ENCODE data around the gene RALB.

RALB gene

DNA sequence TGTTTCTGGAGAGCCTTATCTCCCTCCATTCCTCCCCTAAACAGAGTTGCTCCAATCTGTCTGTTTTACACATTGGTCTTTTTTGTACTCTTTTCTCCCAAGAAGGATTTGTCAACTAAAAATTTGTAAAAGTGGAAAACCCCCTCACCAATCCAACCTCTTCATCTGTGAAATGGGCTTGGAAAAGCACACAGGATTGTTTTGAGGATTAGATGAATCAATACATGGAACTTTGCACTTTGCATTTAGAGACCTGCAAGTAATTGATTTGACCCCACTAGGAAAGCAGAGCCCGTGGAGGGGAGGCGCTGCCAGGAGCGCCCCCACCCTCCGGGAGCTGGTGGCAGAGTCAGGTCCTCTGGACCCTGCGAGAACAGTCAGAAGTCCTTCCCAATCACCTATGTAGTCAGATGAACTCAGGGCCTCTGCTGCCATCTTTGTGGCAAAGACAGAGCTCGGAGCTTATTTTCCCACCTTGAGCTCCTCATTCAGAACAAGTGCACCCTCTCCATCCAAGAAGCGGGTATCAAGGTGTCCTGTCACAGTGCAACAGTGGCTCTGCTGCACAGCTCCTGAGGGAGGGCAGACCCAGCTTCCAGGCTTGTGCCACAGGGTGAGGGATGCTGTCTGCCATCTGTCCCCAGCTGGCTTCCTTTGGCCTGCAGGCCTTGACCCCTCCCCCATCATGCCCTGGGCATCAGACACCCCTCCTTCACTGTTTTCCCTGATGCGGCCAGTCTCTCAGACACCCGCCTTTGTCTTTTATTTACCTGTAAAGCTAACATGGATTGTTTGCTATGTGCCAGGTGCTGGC is 27.7 kb upstream of the RALB start:
- Histone ChIP-seq H3K4me3 (ENCODE audit: low read depth in 1 of 2, low read length in 2 of 2) (no peak overlapping the region), H3K9me3 (ENCODE audit: control insufficient read depth in 1 of 2, low read length in 2 of 2) (no peaks in the 10 kb centered on the region), H3K4me1 (ENCODE audit: control insufficient read depth in 1 of 2, insufficient read depth in 2 of 2, low read length in 2 of 2) (peaks cover 27 to 31% of the 10 kb centered on the region in 2 donors), H3K36me3 (ENCODE audit: control insufficient read depth in 1 of 2, insufficient read depth in 2 of 2, low read length in 2 of 2) (peaks cover 0 to under 1% of the 10 kb centered on the region in 2 donors), H3K27ac (ENCODE audit: low read depth, low read length) (no peak overlapping the region), H3K9ac (ENCODE audit: low read depth in 1 of 2, low read length in 2 of 2) (no peak overlapping the region), H3K27me3 (ENCODE audit: control insufficient read depth in 1 of 2, insufficient read depth in 2 of 2, low read length in 2 of 2) (no peaks in the 10 kb centered on the region)

- Histone ChIP-seq H3K27me3 (ENCODE audit: control insufficient read depth in 1 of 2, insufficient read depth in 2 of 2, low read length in 2 of 2) (no peaks in the 10 kb centered on the region), H3K4me3 (ENCODE audit: low read depth in 1 of 2, low read length in 2 of 2) (no peak overlapping the region), H3K9me3 (ENCODE audit: control insufficient read depth in 1 of 2, low read length in 2 of 2) (no peaks in the 10 kb centered on the region), H3K9ac (ENCODE audit: low read depth in 1 of 2, low read length in 2 of 2) (no peak overlapping the region), H3K36me3 (ENCODE audit: control insufficient read depth in 1 of 2, insufficient read depth in 2 of 2, low read length in 2 of 2) (no peaks in the 10 kb centered on the region), H3K4me1 (ENCODE audit: control insufficient read depth in 1 of 2, insufficient read depth in 2 of 2, low read length in 2 of 2) (peaks cover 32 to 37% of the 10 kb centered on the region in 2 donors), H3K27ac (ENCODE audit: low read depth, low read length) (no peak overlapping the region)
These were observed 27.0 kb upstream of the RALB start for GRCh38 chr2:120225549-120226065.

DNA sequence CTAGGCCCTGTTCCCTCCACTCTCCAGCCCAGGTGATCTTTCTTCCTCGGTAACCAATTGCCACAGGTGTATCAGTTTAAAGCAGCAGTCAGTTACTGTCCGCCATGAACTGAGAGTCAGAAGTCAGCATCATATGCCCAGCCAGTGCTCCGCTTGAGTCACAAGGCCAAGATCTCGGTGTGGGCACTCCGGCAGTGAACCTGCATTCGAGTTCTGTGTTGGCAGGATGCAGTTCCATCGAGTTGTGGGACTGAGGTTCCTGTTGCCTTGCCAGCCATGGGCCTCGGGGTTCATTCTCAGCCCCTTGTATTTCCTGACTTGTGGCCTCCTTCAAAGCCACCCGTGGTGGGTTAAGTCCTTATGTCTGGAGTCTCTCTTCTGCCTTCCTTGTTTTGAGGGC is 26.3 kb upstream of the RALB start:
- no peaks in the 10 kb centered on the region for H3K9me3 ChIP-seq (ENCODE audit: control insufficient read depth in 1 of 2, low read length in 2 of 2)
- H3K4me3 ChIP-seq (ENCODE audit: low read depth in 1 of 2, low read length in 2 of 2): no peak overlapping the region
- no peak overlapping the region for H3K27ac ChIP-seq (ENCODE audit: low read depth, low read length)
- no peaks in the 10 kb centered on the region for H3K27me3 ChIP-seq (ENCODE audit: control insufficient read depth in 1 of 2, insufficient read depth in 2 of 2, low read length in 2 of 2)
- peaks cover 38 to 39% of the 10 kb centered on the region in 2 donors for H3K4me1 ChIP-seq (ENCODE audit: control insufficient read depth in 1 of 2, insufficient read depth in 2 of 2, low read length in 2 of 2)
- H3K9ac ChIP-seq (ENCODE audit: low read depth in 1 of 2, low read length in 2 of 2): no peak overlapping the region
- no peaks in the 10 kb centered on the region for H3K36me3 ChIP-seq (ENCODE audit: control insufficient read depth in 1 of 2, insufficient read depth in 2 of 2, low read length in 2 of 2)

DNA sequence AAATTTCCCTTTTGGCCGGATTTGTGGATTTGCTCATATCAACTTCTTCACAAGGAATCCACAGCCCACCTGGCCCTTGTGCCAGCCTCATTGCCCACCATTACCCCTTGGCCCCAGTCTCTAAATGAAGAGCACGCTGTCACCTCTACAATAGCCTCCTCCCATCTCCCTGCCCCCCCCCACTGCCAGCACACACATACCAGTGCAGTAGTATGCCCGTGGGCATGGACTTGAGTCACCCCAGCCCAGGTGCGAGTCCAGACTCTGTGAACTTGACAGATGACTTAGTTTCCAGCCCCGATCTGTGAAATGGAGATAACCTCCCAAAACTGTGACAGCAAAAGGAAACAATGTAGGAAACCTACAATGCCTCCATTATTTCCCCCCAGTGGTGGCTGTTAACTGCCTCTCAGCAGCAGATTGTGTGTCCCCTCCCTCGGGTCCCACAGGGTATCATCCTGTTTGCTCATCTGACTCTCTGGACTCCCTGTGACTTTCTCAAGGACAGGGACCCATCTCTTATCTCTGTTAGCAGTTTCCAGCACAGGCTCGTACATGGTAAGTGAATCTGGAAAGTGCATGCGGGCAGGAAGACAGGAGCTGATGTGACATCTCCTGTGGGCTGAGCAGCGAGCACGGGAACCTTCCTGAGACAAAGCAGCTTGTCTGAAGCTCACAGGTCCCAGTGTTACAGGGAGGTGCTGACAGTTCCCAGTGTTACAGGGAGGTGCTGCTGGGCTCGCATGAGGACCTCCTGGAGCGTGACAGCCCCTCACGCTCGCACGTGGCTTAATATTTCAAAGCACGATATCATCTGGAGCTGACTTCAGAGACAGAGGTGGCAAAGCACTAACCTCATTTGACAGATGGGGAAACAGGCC is 25.3 kb upstream of the RALB start:
- no peaks in the 10 kb centered on the region for H3K27me3 ChIP-seq (ENCODE audit: control insufficient read depth in 1 of 2, insufficient read depth in 2 of 2, low read length in 2 of 2)
- no peaks in the 10 kb centered on the region for H3K9me3 ChIP-seq (ENCODE audit: control insufficient read depth in 1 of 2, low read length in 2 of 2)
- peaks cover 35% of the 10 kb centered on the region in 2 donors for H3K4me1 ChIP-seq (ENCODE audit: control insufficient read depth in 1 of 2, insufficient read depth in 2 of 2, low read length in 2 of 2)
- H3K4me3 ChIP-seq (ENCODE audit: low read depth in 1 of 2, low read length in 2 of 2): no peak overlapping the region
- H3K9ac ChIP-seq (ENCODE audit: low read depth in 1 of 2, low read length in 2 of 2): no peak overlapping the region
- H3K36me3 ChIP-seq (ENCODE audit: control insufficient read depth in 1 of 2, insufficient read depth in 2 of 2, low read length in 2 of 2): no peaks in the 10 kb centered on the region
- H3K27ac ChIP-seq (ENCODE audit: low read depth, low read length): no peak overlapping the region

- H3K4me3 ChIP-seq (ENCODE audit: low read depth in 1 of 2, low read length in 2 of 2): no peak overlapping the region
- H3K4me1 ChIP-seq (ENCODE audit: control insufficient read depth in 1 of 2, insufficient read depth in 2 of 2, low read length in 2 of 2): peaks cover 39 to 40% of the 10 kb centered on the region in 2 donors
These were observed 24.1 kb upstream of the RALB start for GRCh38 chr2:120228503-120228902.

GRCh38 chr2:120229341-120229740 is 23.3 kb upstream of the RALB start:
- no peak overlapping the region for H3K9ac ChIP-seq (ENCODE audit: low read depth in 1 of 2, low read length in 2 of 2)
- H3K4me3 ChIP-seq (ENCODE audit: low read depth in 1 of 2, low read length in 2 of 2): no peak overlapping the region
- H3K27me3 ChIP-seq (ENCODE audit: control insufficient read depth in 1 of 2, insufficient read depth in 2 of 2, low read length in 2 of 2): no peaks in the 10 kb centered on the region
- peaks cover 32% of the 10 kb centered on the region in 2 donors for H3K4me1 ChIP-seq (ENCODE audit: control insufficient read depth in 1 of 2, insufficient read depth in 2 of 2, low read length in 2 of 2)
- H3K9me3 ChIP-seq (ENCODE audit: control insufficient read depth in 1 of 2, low read length in 2 of 2): no peaks in the 10 kb centered on the region
- H3K27ac ChIP-seq (ENCODE audit: low read depth, low read length): no peak overlapping the region
- H3K36me3 ChIP-seq (ENCODE audit: control insufficient read depth in 1 of 2, insufficient read depth in 2 of 2, low read length in 2 of 2): no peaks in the 10 kb centered on the region

More at GRCh38 chr2:120228503-120228902, 24.1 kb upstream of the RALB start:
- Histone ChIP-seq H3K27me3 (ENCODE audit: control insufficient read depth in 1 of 2, insufficient read depth in 2 of 2, low read length in 2 of 2) (no peaks in the 10 kb centered on the region), H3K9ac (ENCODE audit: low read depth in 1 of 2, low read length in 2 of 2) (no peak overlapping the region), H3K27ac (ENCODE audit: low read depth, low read length) (no peak overlapping the region), H3K9me3 (ENCODE audit: control insufficient read depth in 1 of 2, low read length in 2 of 2) (no peaks in the 10 kb centered on the region), H3K36me3 (ENCODE audit: control insufficient read depth in 1 of 2, insufficient read depth in 2 of 2, low read length in 2 of 2) (no peaks in the 10 kb centered on the region)

- Histone ChIP-seq H3K9me3 (ENCODE audit: control insufficient read depth in 1 of 2, low read length in 2 of 2) (no peaks in the 10 kb centered on the region), H3K27ac (ENCODE audit: low read depth, low read length) (no peak overlapping the region), H3K4me1 (ENCODE audit: control insufficient read depth in 1 of 2, insufficient read depth in 2 of 2, low read length in 2 of 2) (peaks cover 29 to 30% of the 10 kb centered on the region in 2 donors), H3K9ac (ENCODE audit: low read depth in 1 of 2, low read length in 2 of 2) (peak overlapping the region; percentile 39 to 91), H3K36me3 (ENCODE audit: control insufficient read depth in 1 of 2, insufficient read depth in 2 of 2, low read length in 2 of 2) (no peaks in the 10 kb centered on the region), H3K27me3 (ENCODE audit: control insufficient read depth in 1 of 2, insufficient read depth in 2 of 2, low read length in 2 of 2) (no peaks in the 10 kb centered on the region), H3K4me3 (ENCODE audit: low read depth in 1 of 2, low read length in 2 of 2) (peak overlapping the region; percentile 77 to 80)
These were observed 21.9 kb upstream of the RALB start for GRCh38 chr2:120230515-120231471.

DNA sequence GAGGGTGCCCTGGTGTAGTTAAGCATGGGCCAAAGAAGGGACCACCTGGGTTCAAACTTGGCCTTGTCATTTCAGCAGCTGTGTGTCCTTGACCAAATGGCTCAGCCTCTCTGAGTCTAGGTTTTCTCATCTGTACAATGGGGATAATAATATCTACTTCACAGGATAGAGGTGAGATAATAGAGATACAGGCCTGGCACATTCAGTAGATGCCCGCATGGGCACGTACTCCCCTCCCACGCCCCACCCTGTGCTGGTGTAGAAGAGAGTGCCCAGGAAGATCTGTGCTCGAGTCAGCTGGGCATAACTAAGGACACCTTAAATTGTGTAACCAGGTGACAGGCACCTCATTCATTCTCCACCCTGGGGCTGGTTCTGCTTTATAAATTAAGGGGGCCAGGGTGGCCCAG is 21.1 kb upstream of the RALB start:
- H3K27me3 ChIP-seq (ENCODE audit: control insufficient read depth in 1 of 2, insufficient read depth in 2 of 2, low read length in 2 of 2): no peaks in the 10 kb centered on the region
- H3K4me3 ChIP-seq (ENCODE audit: low read depth in 1 of 2, low read length in 2 of 2): peak overlapping the region; percentile 77 to 80
- no peaks in the 10 kb centered on the region for H3K9me3 ChIP-seq (ENCODE audit: control insufficient read depth in 1 of 2, low read length in 2 of 2)
- H3K36me3 ChIP-seq (ENCODE audit: control insufficient read depth in 1 of 2, insufficient read depth in 2 of 2, low read length in 2 of 2): no peaks in the 10 kb centered on the region
- H3K27ac ChIP-seq (ENCODE audit: low read depth, low read length): peak overlapping the region; percentile 82
- peak overlapping the region; percentile 63 to 91 for H3K9ac ChIP-seq (ENCODE audit: low read depth in 1 of 2, low read length in 2 of 2)
- H3K4me1 ChIP-seq (ENCODE audit: control insufficient read depth in 1 of 2, insufficient read depth in 2 of 2, low read length in 2 of 2): peaks cover 29 to 30% of the 10 kb centered on the region in 2 donors

GRCh38 chr2:120231974-120232635 is 20.5 kb upstream of the RALB start:
- peak overlapping the region; percentile 77 to 80 for H3K4me3 ChIP-seq (ENCODE audit: low read depth in 1 of 2, low read length in 2 of 2)

More at GRCh38 chr2:120231974-120232635, 20.5 kb upstream of the RALB start:
- Histone ChIP-seq H3K9me3 (ENCODE audit: control insufficient read depth in 1 of 2, low read length in 2 of 2) (no peaks in the 10 kb centered on the region), H3K4me1 (ENCODE audit: control insufficient read depth in 1 of 2, insufficient read depth in 2 of 2, low read length in 2 of 2) (peaks cover 29 to 30% of the 10 kb centered on the region in 2 donors), H3K9ac (ENCODE audit: low read depth in 1 of 2, low read length in 2 of 2) (peak overlapping the region; percentile 63 to 91), H3K36me3 (ENCODE audit: control insufficient read depth in 1 of 2, insufficient read depth in 2 of 2, low read length in 2 of 2) (no peaks in the 10 kb centered on the region), H3K27me3 (ENCODE audit: control insufficient read depth in 1 of 2, insufficient read depth in 2 of 2, low read length in 2 of 2) (no peaks in the 10 kb centered on the region), H3K27ac (ENCODE audit: low read depth, low read length) (peak overlapping the region; percentile 82)

All from duodenal mucosa (tissue), 2 donors.